NK-92 treated with Interleukin-12 subunit alpha and Interleukin-12 subunit beta, amount 100 ng/mL, for 24 hours (cell line): ENCODE data around the gene SPOCD1.

Experiments used
- DNase-seq: peaks from one replicate; lab custom pipeline; 2025; lab: John Stamatoyannopoulos, UW

Gene SPOCD1

GRCh38 chr1:31799895-31800673 is 15.7 kb downstream of the SPOCD1 start:
- no peak for DNase-seq

GRCh38 chr1:31799196-31799894 is 16.5 kb downstream of the SPOCD1 start:
- no peak for DNase-seq

- DNase-seq = no peak
Observed at GRCh38 chr1:31798433-31799195, 17.2 kb downstream of the SPOCD1 start.

- no peak for DNase-seq
Observed at GRCh38 chr1:31798086-31798432, 17.8 kb downstream of the SPOCD1 start.

GRCh38 chr1:31797216-31797615 is 18.6 kb downstream of the SPOCD1 start:
- no peak for DNase-seq

GRCh38 chr1:31796707-31797106 is 19.1 kb downstream of the SPOCD1 start:
- DNase-seq = no peak

- no peak for DNase-seq
Observed at GRCh38 chr1:31795801-31796621, 19.8 kb downstream of the SPOCD1 start.

GRCh38 chr1:31795096-31795675 is 20.6 kb downstream of the SPOCD1 start:
- no peak for DNase-seq

GRCh38 chr1:31793586-31794285 is 22.1 kb downstream of the SPOCD1 start:
- DNase-seq = no peak

GRCh38 chr1:31793086-31793485 is 22.7 kb downstream of the SPOCD1 start:
- DNase-seq = no peak

- DNase-seq = no peak
Observed at GRCh38 chr1:31792541-31792940, 23.3 kb downstream of the SPOCD1 start.

GRCh38 chr1:31792116-31792515 is 23.7 kb downstream of the SPOCD1 start:
- DNase-seq = no peak

- DNase-seq = no peak
Observed at GRCh38 chr1:31791131-31791858, 24.5 kb downstream of the SPOCD1 start.

- DNase-seq = no peak
Observed at GRCh38 chr1:31790641-31791091, 25.2 kb downstream of the SPOCD1 start.

- DNase-seq = no peak
Observed at GRCh38 chr1:31790140-31790539, 25.7 kb downstream of the SPOCD1 start.

- DNase-seq = peak; percentile 93
Observed at GRCh38 chr1:31789259-31790065, 26.4 kb downstream of the SPOCD1 start.

GRCh38 chr1:31788825-31789256 is 27.0 kb downstream of the SPOCD1 start:
- no peak for DNase-seq

GRCh38 chr1:31788138-31788824 is 27.5 kb downstream of the SPOCD1 start:
- DNase-seq = peak; percentile 90

GRCh38 chr1:31787786-31788137 is 28.1 kb downstream of the SPOCD1 start:
- DNase-seq = no peak
